Suprapubic skin (tissue), 3 donors: ENCODE results near the gene RAP1GAP.

Source experiments
- CTCF ChIP-seq, 2 donors: fragments of 200-600 bp in 1 of 2; fragments of 450-650 bp in 1 of 2; sonication (generic) in 1 of 2; IDR thresholded peaks; one replicate each; pipeline ENCODE4 v1.5.1; 2016 to 2019; ENCODE audit warnings: antibody characterized with exemption in 2 of 2, mild to moderate bottlenecking in 1 of 2, moderate library complexity in 1 of 2
- POLR2A ChIP-seq, 2 donors: fragments of 450-650 bp; IDR thresholded peaks; one replicate each; pipeline ENCODE4 v1.6.1; 2017; ENCODE audit warnings: antibody characterized with exemption in 2 of 2, mild to moderate bottlenecking in 2 of 2, moderate library complexity in 2 of 2

- TF ChIP-seq CTCF (IDR thresholded peaks at IDR 0.05), result no peak
- TF ChIP-seq POLR2A (IDR thresholded peaks at IDR 0.05), result no peak
These were observed 4.2 kb upstream of the RAP1GAP start for GRCh38 chr1:21673277-21673780.
